ENCODE measurements around the gene CETN2.
A peak's percentile ranks its signal among the peaks of the same experiment; 100 is the strongest.

The CETN2 gene

GRCh38 chrX:152830312-152831305, at the start of gene CETN2, which contains the start of gene NSDHL:
TSS of gene CETN2 (minus strand) at chrX:152830757. CDS start at chrX:152830710, 47 bp downstream.
TSS of gene NSDHL (plus strand) at chrX:152831063. CDS start at chrX:152846325, 15,262 bp downstream.
- H2AFZ ChIP-seq (ENCODE audit: low read length), result peak within 1 kb of the TSS; percentile 63

DNA sequence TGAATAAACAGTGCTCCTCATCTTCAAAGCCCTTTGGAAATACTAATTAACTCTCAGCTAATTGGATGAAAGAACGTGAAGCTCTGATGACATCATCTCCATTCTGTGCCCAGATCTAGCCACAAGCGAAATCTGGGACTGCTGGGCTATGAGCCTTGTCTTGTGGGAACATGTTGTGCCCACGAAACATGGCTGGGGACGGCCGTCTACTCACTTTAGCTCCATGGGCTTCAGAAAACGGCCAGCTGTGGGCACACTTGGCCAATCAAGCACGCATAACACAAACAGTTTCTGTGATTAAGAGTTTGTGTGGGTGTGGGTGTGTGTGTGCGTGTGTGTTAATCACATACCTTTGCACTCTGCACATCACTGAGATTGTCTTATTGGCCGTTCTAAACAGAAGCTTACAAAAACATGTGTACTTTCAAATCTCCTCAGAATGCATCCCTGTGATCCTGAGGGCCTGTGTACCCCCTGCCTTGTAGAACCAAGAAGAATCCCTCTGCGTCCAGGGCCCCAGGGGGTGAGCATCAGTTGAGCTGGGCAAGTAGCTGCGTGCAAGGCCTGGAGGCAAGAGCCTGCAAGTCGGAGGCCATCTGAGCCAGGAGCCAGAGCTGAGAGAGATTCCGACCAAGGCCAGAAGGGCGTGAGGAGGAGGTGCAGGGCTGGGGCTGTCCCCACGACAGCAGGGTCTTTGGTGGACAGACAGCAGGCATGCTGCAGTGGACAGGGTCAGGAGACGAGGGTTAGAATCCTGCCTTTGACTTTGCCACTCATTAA, 48.6 kb upstream of the CETN2 start:
- no peak for DNase-seq

More at GRCh38 chrX:152830312-152831305, at the start of gene CETN2, which contains the start of gene NSDHL:
- H3K79me2 ChIP-seq (ENCODE audit: low read length), result peaks cover 31% of the 10 kb centered on the region
- no peaks in the 10 kb centered on the region for H4K20me1 ChIP-seq (ENCODE audit: insufficient read depth, low read length)
- no peaks in the 10 kb centered on the region for H3F3A ChIP-seq (ENCODE audit: insufficient read depth, low read length)
- peaks cover 4% of the 10 kb centered on the region; the same call in 1 of the 2 replicates for H3K4me1 ChIP-seq (ENCODE audit: low read length)
- H3K9me2 ChIP-seq (replicated peaks; ENCODE audit: insufficient read depth, low read length), result no peaks in the 10 kb centered on the region
- peak within 1 kb of the TSS; percentile 76 for H3K9ac ChIP-seq (ENCODE audit: low read length)
- no peaks in the 10 kb centered on the region for H3K27me3 ChIP-seq (replicated peaks; ENCODE audit: insufficient read depth, low read length)
- H3K9me3 ChIP-seq (replicated peaks; ENCODE audit: insufficient read depth, low read length), result no peaks in the 10 kb centered on the region
- H3K27ac ChIP-seq (ENCODE audit: low read length), result peak within 1 kb of the TSS; percentile 27; the same call in 1 of the 2 replicates
- no peaks in the 10 kb centered on the region for H3K36me3 ChIP-seq (replicated peaks; ENCODE audit: insufficient read depth, low read length)
- no peak for TF ChIP-seq EZH2 (optimal IDR thresholded peaks at IDR 0.05; ENCODE audit: low read depth, low read length)
- TF ChIP-seq, protein P1, sequence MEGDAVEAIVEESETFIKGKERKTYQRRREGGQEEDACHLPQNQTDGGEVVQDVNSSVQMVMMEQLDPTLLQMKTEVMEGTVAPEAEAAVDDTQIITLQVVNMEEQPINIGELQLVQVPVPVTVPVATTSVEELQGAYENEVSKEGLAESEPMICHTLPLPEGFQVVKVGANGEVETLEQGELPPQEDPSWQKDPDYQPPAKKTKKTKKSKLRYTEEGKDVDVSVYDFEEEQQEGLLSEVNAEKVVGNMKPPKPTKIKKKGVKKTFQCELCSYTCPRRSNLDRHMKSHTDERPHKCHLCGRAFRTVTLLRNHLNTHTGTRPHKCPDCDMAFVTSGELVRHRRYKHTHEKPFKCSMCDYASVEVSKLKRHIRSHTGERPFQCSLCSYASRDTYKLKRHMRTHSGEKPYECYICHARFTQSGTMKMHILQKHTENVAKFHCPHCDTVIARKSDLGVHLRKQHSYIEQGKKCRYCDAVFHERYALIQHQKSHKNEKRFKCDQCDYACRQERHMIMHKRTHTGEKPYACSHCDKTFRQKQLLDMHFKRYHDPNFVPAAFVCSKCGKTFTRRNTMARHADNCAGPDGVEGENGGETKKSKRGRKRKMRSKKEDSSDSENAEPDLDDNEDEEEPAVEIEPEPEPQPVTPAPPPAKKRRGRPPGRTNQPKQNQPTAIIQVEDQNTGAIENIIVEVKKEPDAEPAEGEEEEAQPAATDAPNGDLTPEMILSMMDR (IDR thresholded peaks at IDR 0.05; ENCODE audit: low read length), result no peak
- TF ChIP-seq EZH2phosphoT487 (IDR thresholded peaks at IDR 0.05; ENCODE audit: low read length), result no peak
- H3K4me2 ChIP-seq (ENCODE audit: low read depth, low read length), result peak within 1 kb of the TSS; percentile 88
- H3K4me3 ChIP-seq (ENCODE audit: low read length), result peak within 1 kb of the TSS; percentile 83
- peak; percentile 89 for DNase-seq

More for the DNA sequence above, 48.6 kb upstream of the CETN2 start:
- no peak for TF ChIP-seq EZH2phosphoT487 (IDR thresholded peaks at IDR 0.05; ENCODE audit: low read length)
- no peak for TF ChIP-seq EZH2 (optimal IDR thresholded peaks at IDR 0.05; ENCODE audit: low read depth, low read length)
- TF ChIP-seq, protein P1 (IDR thresholded peaks at IDR 0.05; ENCODE audit: low read length), result no peak
- Histone ChIP-seq H3K27me3 (replicated peaks; ENCODE audit: insufficient read depth, low read length) (no peaks in the 10 kb centered on the region), H3K27ac (ENCODE audit: low read length) (no peak overlapping the region), H3K4me1 (ENCODE audit: low read length) (no peaks in the 10 kb centered on the region), H4K20me1 (ENCODE audit: insufficient read depth, low read length) (no peaks in the 10 kb centered on the region), H3K79me2 (ENCODE audit: low read length) (no peaks in the 10 kb centered on the region), H3K9me2 (replicated peaks; ENCODE audit: insufficient read depth, low read length) (no peaks in the 10 kb centered on the region), H3K9me3 (replicated peaks; ENCODE audit: insufficient read depth, low read length) (no peaks in the 10 kb centered on the region), H3F3A (ENCODE audit: insufficient read depth, low read length) (no peaks in the 10 kb centered on the region), H3K4me3 (ENCODE audit: low read length) (no peak overlapping the region), H3K36me3 (replicated peaks; ENCODE audit: insufficient read depth, low read length) (no peaks in the 10 kb centered on the region), H3K9ac (ENCODE audit: low read length) (no peak overlapping the region), H2AFZ (ENCODE audit: low read length) (no peak overlapping the region), H3K4me2 (ENCODE audit: low read depth, low read length) (no peak overlapping the region)
